HG02571 (cell line): ENCODE data around the gene ZFYVE1.
"Not testable (repeated sequence)": the region's sequence is repeated elsewhere in the genome, so short reads cannot be mapped to it uniquely, and the experiment has no call there.

Experiments
- ATAC-seq: cut with Tn5 transposase; IDR thresholded peaks from one replicate; pipeline ENCODE4 v1.9.1; 2021; ENCODE audit warnings: mild to moderate bottlenecking, moderate library complexity; ENCODE audit not compliant: unreplicated experiment

ZFYVE1 gene, protein sequence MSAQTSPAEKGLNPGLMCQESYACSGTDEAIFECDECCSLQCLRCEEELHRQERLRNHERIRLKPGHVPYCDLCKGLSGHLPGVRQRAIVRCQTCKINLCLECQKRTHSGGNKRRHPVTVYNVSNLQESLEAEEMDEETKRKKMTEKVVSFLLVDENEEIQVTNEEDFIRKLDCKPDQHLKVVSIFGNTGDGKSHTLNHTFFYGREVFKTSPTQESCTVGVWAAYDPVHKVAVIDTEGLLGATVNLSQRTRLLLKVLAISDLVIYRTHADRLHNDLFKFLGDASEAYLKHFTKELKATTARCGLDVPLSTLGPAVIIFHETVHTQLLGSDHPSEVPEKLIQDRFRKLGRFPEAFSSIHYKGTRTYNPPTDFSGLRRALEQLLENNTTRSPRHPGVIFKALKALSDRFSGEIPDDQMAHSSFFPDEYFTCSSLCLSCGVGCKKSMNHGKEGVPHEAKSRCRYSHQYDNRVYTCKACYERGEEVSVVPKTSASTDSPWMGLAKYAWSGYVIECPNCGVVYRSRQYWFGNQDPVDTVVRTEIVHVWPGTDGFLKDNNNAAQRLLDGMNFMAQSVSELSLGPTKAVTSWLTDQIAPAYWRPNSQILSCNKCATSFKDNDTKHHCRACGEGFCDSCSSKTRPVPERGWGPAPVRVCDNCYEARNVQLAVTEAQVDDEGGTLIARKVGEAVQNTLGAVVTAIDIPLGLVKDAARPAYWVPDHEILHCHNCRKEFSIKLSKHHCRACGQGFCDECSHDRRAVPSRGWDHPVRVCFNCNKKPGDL

DNA sequence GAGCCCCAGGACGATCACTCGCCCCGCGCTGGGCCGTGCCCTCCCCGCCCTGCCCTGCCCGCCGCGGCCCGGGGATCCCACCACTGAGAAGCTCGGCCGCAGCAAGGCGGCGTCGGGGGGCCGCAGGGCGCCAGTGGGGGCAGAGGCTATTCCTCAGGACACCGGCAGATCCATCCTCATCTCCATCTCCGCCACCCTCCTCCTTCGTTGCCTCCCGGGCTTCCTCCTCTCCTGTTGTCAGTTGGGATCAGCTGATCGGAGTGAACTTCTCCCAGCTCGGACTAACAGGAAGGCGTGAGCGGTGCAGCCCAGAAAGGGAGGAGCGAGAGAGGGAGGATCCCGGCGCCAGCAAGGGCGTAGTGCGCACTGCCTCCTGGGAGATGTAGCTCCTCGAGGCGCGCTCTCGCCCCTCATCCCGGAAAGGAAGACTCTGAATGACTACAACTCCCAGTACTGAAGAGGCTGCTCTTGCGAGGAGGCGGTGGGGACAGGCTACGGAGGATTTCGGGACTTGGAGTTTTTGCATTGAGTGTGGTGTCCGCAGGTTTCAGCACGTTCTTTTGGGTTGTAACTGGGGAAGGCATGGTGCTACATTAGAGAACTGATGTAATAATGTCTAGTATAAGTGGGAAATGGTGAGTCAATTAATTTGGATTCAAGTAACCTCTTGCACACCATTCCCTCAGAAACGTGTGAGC is at the start of gene ZFYVE1:
Gene ZFYVE1 (minus strand): TSS at position 262 of the 698 bp plus-strand sequence. CDS start 2,598 bp downstream, outside the sequence.
- peak; percentile 95 for ATAC-seq

DNA sequence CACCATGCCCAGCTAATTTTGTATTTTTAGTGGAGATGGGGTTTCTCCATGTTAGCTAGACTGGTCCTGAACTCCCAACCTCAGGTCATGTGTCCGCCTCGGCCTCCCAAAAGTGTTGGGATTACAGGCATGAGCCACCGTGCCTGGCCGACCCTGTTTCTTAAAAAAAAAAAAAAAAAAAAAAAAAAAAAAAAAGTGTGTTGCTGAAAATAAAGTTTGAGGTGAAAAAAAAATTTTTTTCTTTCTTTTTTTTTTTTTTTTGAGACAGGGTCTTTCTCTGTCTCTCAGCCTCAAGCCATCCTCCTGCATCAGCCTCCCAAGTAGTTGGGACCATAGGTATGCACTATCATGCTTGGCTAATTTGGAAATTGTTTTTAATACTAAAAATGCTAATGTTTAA is 42.7 kb upstream of the ZFYVE1 start:
- no peak for ATAC-seq

DNA sequence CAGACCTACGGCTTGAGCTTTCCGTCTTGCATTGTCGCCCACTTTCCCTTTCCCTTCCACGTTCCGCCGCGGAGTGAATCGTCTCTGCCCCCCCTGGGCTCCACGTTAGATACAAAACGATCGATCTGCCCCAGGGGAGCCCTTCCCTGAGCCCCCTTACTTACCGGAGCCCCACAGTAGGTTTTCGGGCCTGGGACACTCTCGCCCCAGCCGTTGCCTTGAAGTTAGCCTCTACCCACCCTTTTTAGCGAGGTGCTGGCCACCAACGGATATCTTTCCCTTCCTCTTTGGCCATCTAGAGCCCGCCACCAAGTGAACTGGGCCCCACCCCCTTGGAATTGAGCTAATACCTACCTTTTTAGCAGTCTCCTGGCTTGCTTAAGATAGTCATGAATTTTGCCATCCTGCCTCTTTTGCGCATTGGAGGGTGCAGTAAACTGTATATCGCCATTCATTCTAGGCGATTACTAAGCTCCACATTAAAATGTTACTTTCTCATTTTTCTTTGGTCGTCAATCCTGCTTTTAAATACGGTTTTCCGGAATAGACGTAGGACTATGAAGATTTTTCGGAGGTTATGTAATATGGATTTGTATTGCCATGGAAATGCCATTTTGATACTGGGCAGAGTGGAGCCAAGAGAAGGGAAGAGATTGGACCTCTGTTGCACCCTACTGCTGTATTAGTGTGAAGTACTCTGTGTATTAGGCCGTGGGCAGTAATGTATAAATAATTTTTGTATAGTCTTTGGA is 32.2 kb upstream of the ZFYVE1 start:
- ATAC-seq: peak; percentile 2

DNA sequence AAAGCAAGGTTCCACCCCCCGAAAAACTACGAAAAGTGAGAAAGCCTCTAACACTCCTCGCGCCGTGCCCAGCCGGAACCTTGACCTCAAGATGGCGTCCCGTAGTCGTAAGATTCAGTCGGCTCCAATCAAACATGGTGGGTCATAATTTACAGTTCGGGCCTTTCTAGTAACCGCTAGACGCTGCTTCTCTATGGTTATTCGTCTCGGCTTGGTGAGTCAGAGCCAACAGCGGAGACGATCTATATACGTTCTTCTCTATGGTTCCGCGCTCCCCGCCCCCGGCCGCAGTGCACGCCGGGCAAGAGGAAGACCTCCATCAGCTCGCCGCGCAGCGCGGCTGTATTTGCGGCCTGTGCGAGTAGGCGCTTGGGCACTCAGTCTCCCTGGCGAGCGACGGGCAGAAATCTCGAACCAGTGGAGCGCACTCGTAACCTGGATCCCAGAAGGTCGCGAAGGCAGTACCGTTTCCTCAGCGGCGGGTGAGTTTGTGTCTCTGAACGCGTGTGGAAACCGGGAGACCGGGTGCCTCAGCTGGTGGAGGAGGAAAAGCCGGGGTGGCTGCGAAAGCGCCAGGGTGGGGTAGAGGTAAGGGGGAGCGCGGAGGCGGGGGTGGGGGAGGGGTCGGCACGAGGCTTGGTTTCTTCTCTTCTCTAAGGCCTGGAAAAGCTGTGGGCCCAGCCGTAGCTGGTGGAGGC is 31.5 kb upstream of the ZFYVE1 start, which contains the start of gene RBM25:
Gene RBM25 (plus strand): TSS at position 311 of the 698 bp plus-strand sequence. CDS start 13,108 bp downstream, outside the sequence.
- ATAC-seq: peak; percentile 93

DNA sequence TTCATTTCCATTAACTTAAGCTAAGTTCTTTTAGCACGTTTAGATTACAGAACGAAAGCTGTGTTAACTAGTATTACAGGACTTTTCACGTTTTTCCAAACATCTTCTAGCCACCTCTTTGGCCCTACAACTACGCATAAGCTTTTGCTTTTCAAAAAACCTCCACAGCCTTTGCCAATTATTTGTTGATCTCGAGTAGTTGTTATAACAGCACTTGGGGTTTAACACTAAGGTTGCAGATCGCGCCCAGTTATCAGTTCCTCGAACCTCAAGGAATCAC is 31.0 kb upstream of the ZFYVE1 start:
- ATAC-seq: no peak

DNA sequence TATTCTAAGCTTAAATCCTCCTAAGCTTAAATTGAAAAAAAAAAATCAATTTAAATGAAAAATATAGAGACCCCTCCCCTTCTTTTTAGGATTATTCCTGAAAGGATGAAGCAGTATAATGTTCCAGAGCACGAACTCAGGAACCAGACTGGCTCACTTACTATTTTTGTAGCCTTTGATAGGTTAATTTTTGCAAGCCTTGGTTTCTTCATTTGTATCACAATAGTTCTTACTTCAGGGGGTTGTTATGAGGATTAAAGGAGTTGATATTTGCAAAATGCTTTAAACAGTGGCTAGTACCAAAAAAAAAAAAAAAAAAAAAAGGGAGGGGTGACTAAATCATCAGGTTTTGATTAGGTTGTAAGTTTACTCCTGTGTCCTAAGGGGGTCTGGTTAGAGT is 28.3 kb upstream of the ZFYVE1 start:
- ATAC-seq: no peak

DNA sequence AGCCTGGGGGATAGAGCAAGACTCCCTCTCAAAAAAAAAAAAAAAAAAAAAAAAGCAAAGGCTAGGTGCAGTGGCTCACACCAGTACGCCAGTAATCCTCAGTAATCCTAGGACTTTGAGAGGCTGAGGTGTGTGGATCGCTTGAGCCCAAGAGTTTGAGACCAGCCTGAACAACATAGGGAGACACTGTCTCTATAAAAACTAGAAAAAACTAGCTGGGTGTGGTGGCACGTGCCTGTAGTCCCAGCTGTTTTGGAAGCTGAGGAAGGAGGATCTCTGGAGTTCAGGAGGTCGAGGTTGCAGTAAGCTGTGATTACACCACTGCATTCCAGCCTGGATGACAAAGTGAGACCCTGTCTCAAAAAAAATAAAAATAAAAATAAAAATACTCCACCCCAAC is 22.5 kb upstream of the ZFYVE1 start:
- ATAC-seq: no peak

DNA sequence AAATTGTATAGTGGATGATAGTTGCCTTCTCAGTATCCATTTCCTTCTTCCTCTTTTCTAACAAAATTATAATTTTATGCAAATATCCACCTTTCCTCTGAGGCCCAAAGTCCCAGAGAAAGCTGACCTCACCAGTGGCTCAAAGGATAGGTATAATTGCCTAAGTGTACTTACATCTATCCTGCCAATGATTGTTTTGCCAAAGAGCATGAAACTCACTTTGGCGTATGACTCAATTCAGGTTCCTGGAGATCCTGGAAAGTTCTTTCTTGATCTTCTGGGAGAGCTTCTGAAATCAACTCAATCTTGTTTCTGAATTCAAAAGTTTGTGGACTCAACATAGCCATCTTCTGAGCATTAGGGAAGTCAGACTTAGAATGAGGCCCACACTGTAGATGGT is 20.9 kb upstream of the ZFYVE1 start:
- no peak for ATAC-seq

DNA sequence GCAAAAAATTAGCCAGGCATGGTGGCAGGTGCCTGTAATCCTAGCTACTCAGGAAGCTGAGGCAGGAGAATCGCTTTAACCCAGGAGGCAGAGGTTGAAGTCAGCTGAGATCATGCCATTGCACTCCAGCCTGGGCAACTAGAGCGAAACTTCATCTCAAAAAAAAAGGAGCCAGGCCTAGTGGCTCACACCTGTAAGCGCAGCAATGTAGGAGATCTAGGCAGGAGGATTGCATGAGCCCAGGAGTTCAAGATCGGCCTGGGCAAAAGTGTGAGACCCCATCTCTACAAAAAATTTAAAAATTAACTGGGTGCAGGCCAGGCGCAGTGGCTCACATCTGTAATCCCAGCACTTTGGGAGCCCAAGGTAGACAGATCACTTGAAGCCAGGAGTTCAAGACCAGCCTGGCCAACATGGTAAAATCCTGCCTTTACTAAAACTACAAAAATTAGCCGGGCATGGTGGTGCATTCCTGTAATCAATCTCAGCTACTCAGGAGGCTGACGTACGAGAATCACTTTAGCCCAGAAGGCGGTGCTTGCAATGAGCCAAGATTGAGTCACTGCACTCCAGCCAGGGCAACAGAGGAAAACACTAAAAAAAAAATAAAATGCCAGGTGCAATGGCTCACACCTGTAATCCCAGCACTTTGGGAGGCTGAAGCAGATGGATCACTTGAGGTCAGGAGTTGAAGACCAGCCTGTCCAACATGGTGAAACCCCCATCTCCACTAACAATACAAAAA is 10.0 kb upstream of the ZFYVE1 start:
- not testable (repeated sequence) for ATAC-seq

DNA sequence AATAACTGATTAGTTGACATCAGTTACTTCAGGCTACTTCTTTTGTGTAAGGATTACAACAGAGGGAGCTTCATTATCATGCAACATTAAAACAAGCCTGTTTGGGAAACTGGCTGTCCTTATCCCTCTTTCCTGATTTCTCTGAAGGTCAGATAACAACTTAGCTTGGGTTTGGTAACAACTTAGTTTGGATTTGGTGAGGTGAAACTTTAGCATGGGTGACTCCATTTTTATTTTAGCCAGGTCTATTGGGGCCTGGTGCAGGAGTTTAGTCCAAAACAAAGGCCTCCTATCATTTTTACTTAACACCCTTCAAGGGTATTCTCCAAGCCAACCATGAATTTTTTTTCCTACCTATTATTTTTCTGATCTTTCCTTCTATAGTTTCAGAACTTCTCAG is 1.1 kb upstream of the ZFYVE1 start:
- ATAC-seq: no peak

DNA sequence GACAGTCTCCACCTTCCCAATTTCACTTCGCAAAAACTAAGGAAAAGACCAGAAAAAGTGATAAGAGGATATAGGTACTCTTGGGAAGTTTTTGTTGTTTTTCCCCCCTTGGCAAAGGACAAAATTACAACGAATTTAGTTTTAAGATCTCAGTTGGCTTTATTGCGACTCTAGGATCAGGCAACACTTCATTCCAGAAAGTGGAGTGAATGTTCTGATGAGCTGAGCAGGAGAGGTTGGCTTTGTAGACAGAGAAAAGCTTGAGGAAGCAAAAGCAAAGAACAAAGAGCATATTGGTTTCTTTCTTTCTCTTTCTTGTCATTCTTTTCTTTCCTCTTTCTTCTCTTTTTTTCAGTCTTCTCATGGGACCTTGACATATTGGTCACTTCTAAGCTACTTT is 640 bp upstream of the ZFYVE1 start:
- no peak for ATAC-seq

DNA sequence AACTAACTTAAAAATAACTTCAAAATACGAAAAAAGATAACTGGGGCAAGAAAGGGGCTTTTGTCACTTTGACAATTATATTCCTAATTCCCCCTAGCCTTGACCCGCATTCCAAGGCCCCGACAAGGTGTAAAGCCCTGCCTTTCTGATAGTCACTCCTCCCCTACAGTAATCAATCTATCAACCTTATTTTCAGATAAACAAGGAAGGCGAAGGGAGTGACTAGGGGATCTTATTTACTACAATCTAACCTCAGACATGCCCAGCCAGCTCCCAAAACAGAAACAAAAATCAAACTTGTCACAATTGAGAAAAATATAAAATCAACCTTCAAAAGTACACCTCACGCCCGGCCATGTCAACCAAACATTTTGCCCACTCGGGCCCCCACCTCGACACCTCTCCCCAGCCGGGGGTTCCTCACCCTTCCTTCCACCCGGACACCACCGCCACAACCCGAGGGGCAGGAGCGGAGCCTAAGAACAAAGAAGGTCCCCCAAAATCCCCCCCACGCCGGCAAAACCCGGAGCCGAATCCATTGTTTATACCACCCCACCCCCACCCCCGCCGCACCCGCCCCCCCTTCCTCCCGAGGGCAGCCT is 562 bp downstream of the ZFYVE1 start:
- ATAC-seq: no peak

DNA sequence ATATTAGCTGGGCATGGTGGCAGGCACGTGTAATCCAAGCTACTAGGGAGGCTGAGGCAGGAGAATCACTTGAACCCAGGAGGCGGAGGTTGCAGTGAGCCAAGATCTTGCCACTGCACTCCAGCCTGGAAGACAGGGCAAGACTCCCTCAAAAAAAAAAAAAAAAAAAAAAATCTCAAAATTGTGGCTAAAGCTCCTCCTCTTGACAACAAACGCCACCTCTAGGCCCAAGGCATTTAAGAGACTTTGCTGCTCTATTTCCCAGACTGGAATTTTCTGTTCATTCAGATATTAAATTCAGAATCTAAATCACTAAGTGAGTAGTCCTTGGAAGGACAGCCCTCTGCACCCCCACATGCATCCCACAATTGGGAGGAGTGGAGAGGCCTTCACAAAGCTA is 1.4 kb downstream of the ZFYVE1 start:
- ATAC-seq: no peak

DNA sequence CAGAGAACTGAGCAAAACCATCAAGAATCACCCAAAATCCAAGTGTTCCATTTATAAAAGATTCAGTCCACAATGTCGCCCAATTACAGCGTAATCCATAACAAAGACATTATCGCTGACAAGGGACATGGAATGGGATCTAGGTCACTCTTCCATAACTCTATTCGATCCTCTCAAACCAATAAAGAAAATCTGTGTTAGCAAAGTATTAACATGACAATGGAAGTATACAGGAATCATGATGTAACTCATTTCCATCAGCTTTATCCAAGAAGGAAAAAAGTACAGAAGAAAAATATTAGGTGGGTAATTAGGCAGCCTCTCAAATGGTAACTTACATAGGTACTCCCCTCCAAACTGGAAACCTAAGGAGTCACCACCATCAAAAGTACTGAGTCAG is 4.9 kb downstream of the ZFYVE1 start:
- no peak for ATAC-seq

DNA sequence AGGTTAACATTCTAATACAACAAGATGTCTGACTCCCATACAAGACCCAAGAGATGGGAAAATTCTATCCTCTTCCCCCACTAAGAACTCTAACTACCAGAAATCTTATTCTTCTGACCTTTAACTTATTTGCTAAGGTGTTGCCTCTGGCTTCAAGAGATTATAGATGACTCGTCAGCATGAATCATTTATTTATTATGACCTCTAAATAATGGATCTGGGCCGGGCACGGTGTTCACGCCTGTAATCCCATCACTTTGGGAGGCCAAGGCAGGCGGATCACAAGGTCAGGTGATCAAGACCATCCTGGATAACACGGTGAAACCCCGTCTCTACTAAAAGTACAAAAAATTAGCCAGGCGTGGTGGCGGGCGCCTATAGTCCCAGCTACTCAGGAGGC is 10.9 kb downstream of the ZFYVE1 start:
- not testable (repeated sequence) for ATAC-seq

DNA sequence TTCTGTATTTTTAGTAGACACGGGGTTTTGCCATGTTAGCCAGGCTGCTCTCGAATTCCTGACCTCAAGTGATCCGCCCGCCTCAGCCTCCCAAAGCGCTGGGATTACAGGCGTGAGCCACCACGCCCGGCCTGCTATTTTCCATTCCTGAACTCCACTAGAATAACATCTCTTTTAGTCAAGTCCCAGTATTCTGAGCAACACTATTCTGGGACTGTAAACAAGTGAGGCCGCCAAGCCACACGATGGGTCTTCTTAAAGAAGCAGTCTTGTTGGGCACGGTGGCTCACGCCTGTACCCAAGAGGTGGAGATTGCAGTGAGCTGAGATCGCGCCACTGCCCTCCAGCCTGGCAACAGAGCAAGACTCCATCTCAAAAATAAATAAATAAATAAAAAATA is 11.4 kb downstream of the ZFYVE1 start:
- ATAC-seq: not testable (repeated sequence)

DNA sequence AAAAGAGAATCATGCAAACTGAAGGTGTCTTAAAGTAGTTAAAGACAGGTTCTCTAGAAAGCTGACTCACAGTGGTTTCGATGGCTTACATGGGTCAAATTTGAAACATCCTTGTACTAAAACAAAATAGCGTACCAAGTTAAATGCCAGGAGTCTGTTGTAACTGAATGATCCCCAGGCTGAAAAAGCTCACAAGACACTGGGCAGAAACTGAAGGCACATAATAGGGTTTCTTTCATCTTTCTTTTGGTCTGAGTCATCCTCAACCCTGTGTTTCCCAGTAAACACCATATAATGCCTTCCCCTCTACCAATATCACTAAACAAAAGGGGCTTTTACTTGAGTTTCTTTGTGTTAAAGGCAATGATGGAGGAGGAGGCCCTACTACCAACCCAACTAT is 12.8 kb downstream of the ZFYVE1 start:
- ATAC-seq: peak; percentile 71

DNA sequence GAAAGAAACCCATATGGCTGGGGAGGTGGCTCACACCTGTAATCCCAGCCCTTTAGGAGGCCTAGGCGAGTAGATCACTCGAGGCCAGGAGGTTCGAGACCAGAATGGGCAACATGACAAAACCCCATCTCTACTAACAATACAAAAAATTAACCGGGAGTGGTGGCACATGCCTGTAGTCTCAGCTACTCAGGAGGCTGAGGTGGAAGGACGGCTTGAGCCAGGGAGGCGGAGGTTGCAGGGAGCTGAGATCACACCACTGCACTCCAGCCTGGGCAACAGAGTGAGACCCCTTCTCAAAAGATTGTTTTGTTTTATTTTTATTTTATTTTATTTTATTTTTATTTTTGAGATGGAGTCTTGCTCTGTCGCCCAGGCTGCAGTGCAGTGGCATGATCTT is 15.7 kb downstream of the ZFYVE1 start:
- ATAC-seq: not testable (repeated sequence)

DNA sequence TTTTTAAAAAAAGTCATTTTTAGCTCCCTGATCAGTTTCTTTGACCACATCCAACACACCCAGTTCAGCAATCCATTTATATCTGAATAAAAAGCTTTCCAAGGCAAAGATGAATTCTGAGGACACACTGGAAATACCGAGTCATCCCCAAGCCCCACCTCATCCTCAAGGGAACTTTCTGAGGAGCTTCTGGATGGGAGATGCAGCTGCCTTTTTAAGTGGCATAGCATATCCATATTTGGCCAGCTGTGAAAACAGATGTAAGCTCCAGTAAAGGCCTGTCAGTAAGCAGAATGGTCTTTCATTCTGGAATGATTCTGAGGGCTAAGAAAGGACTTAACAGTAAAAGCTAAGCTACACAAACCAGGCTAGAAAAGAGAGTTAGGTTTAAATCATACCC is 18.4 kb downstream of the ZFYVE1 start:
- no peak for ATAC-seq
